ENCODE data around the gene MBD5. TPM values are rescaled to one million over a fixed set of nuclear protein-coding genes. Genes with fewer than 3 reads are reported as not detected.

Gene MBD5
- total RNA-seq, 1 donor from 2014 or later = 19.3 TPM

GRCh38 chr2:148553332-148553887 is 532.5 kb downstream of the MBD5 start:
- no peak for ATAC-seq

- no peak for ATAC-seq
Measured at GRCh38 chr2:148554459-148555247, 533.8 kb downstream of the MBD5 start.

- no peak for ATAC-seq
Measured at GRCh38 chr2:148555622-148556294, 534.9 kb downstream of the MBD5 start.

GRCh38 chr2:148557844-148558436 is 537.0 kb downstream of the MBD5 start:
- ATAC-seq = no peak

- ATAC-seq = no peak
Measured at GRCh38 chr2:148560496-148560895, 539.6 kb downstream of the MBD5 start.

GRCh38 chr2:148561389-148561788 is 540.5 kb downstream of the MBD5 start:
- no peak for ATAC-seq

- no peak for ATAC-seq
Measured at GRCh38 chr2:148565272-148565894, 544.5 kb downstream of the MBD5 start.

Other genes with a start within 250 kb of the MBD5 start
- gene ACVR2A, start 176.1 kb upstream of the MBD5 start, total RNA-seq = 12.1 TPM
- 24.0 TPM for gene ORC4, start 354 bp upstream of the MBD5 start, total RNA-seq

Data from esophagus mucosa (tissue), 1 donor.